Loucy (cell line): ENCODE results near the gene RABAC1.

Experiments used
- H2AFZ ChIP-seq: fragments of 200-600 bp; sonication (generic); 2 replicates; pipeline ENCODE4 v1.6.0; 2016; ENCODE audit warnings: antibody characterized with exemption, mild to moderate bottlenecking, low read length, moderate library complexity
- H3F3A ChIP-seq: fragments of 200-600 bp; 2 replicates; pipeline ENCODE4 v1.6.0; 2016; ENCODE audit warnings: antibody characterized with exemption, low read depth, mild to moderate bottlenecking
- H3K27me3 ChIP-seq: fragments of 200-600 bp; sonication (generic); 2 replicates; pipeline ENCODE4 v1.6.1; 2014; ENCODE audit warnings: low read length, mild to moderate bottlenecking; ENCODE audit not compliant: insufficient read depth, poor library complexity, severe bottlenecking
- H3K36me3 ChIP-seq: fragments of 200-600 bp; sonication (generic); 2 replicates; pipeline ENCODE4 v1.6.1; 2016; ENCODE audit warnings: low read length; ENCODE audit not compliant: insufficient read depth
- H3K4me1 ChIP-seq: fragments of 200-600 bp; sonication (generic); 2 replicates; pipeline ENCODE4 v1.5.1; 2014; ENCODE audit warnings: low read length, mild to moderate bottlenecking; ENCODE audit not compliant: insufficient read depth, poor library complexity, severe bottlenecking
- H3K4me2 ChIP-seq: fragments of 200-600 bp; sonication (generic); 2 replicates; pipeline ENCODE4 v1.6.0; 2014; ENCODE audit warnings: antibody characterized with exemption, low read length, low read depth, mild to moderate bottlenecking; ENCODE audit not compliant: poor library complexity, severe bottlenecking
- H3K4me3 ChIP-seq: fragments of 200-600 bp; sonication (generic); 2 replicates; pipeline ENCODE4 v1.5.1; 2014; ENCODE audit warnings: low read length, mild to moderate bottlenecking, mixed read lengths; ENCODE audit not compliant: poor library complexity, severe bottlenecking
- H3K79me2 ChIP-seq: fragments of 200-600 bp; sonication (generic); 2 replicates; pipeline ENCODE4 v1.6.1; 2014; ENCODE audit warnings: low read length; ENCODE audit not compliant: insufficient read depth
- H3K9ac ChIP-seq: fragments of 200-600 bp; sonication (generic); 2 replicates; pipeline ENCODE4 v1.6.0; 2014; ENCODE audit warnings: mild to moderate bottlenecking, low read depth, low read length, moderate library complexity; ENCODE audit not compliant: poor library complexity, severe bottlenecking
- H3K9me2 ChIP-seq: fragments of 200-600 bp; sonication (generic); replicated peaks from 2 replicates; pipeline ENCODE4 v1.6.1; 2016; ENCODE audit warnings: low read depth, low read length, mixed read lengths
- H3K9me3 ChIP-seq: fragments of 200-600 bp; sonication (generic); 2 replicates; pipeline ENCODE4 v1.6.1; 2014; ENCODE audit warnings: mild to moderate bottlenecking, antibody characterized with exemption, low read length, low read depth; ENCODE audit not compliant: insufficient read depth
- H4K20me1 ChIP-seq: fragments of 200-600 bp; sonication (generic); 2 replicates; pipeline ENCODE4 v1.6.0; 2014; ENCODE audit warnings: antibody characterized with exemption, low read length, mild to moderate bottlenecking; ENCODE audit not compliant: insufficient read depth, poor library complexity, severe bottlenecking
- EZH2phosphoT487 ChIP-seq: fragments of 200-600 bp; IDR thresholded peaks from 2 replicates; pipeline ENCODE4 v1.6.1; 2018; ENCODE audit warnings: antibody characterized with exemption, mild to moderate bottlenecking, moderate library complexity, borderline replicate concordance
- TF ChIP-seq, protein P1 (sequence below): fragments of 200-600 bp; sonication (generic); conservative IDR thresholded peaks from 2 replicates; pipeline ENCODE4 v1.5.1; 2014; ENCODE audit warnings: mild to moderate bottlenecking, antibody characterized with exemption, low read length

RABAC1 gene

GRCh38 chr19:41928221-41928683, 30.9 kb downstream of the RABAC1 start, which contains the start of gene ERFL:
Gene ERFL, minus strand, starts transcription at chr19:41928449. Its CDS starts 15,530 bp downstream, at chr19:41912919.
- Histone ChIP-seq H3K27me3 (no peaks in the 10 kb centered on the region), H3K4me1 (peaks cover 12% of the 10 kb centered on the region), H3K79me2 (peaks cover 10% of the 10 kb centered on the region; the same call in 1 of the 2 replicates), H3F3A (no peaks in the 10 kb centered on the region), H3K9me3 (no peaks in the 10 kb centered on the region), H3K4me2 (peak within 1 kb of the TSS; percentile 97), H3K9ac (peak within 1 kb of the TSS; percentile 88), H3K9me2 (no peaks in the 10 kb centered on the region), H2AFZ (peak within 1 kb of the TSS; percentile 94), H4K20me1 (no peaks in the 10 kb centered on the region), H3K36me3 (no peaks in the 10 kb centered on the region), H3K4me3 (peak within 1 kb of the TSS; percentile 98)
- TF ChIP-seq, protein P1, sequence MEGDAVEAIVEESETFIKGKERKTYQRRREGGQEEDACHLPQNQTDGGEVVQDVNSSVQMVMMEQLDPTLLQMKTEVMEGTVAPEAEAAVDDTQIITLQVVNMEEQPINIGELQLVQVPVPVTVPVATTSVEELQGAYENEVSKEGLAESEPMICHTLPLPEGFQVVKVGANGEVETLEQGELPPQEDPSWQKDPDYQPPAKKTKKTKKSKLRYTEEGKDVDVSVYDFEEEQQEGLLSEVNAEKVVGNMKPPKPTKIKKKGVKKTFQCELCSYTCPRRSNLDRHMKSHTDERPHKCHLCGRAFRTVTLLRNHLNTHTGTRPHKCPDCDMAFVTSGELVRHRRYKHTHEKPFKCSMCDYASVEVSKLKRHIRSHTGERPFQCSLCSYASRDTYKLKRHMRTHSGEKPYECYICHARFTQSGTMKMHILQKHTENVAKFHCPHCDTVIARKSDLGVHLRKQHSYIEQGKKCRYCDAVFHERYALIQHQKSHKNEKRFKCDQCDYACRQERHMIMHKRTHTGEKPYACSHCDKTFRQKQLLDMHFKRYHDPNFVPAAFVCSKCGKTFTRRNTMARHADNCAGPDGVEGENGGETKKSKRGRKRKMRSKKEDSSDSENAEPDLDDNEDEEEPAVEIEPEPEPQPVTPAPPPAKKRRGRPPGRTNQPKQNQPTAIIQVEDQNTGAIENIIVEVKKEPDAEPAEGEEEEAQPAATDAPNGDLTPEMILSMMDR = no peak; the same call in 1 of the 2 replicates
- no peak for TF ChIP-seq EZH2phosphoT487

DNA sequence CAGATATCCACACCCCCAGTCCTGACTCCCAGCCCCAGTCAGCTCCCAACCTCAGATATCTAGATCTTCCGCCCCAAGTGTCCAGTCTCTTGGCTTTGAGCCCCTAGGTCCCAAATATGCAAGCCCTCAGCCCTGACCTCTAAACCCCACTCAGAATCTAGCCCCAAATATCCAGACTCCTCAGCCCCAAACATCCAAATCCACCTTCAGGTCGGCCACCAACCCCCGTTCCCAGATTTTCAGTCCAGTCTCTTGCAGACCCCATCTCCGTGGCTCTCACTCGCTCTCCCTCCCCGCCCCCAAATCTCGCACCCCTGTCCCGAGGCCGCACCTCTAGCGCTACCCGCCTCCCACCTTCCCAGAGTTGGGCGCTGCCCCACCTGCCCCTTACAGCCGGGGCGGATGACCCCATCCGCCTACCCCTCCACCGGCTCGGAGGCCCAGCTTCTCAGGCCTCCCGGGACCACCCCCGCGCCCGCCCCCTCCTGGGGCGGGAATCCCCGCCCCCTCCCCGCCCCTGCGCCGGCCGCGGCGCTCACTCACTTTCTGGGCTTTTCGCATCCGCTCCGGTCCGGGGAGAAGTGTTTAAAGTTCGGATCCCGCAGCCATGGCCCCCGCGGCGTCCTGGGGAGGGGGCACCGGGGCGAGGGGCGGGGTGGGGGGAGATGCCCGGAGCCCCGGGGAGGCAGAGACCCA, 31.5 kb downstream of the RABAC1 start:
- Histone ChIP-seq H4K20me1 (no peaks in the 10 kb centered on the region), H3K36me3 (no peaks in the 10 kb centered on the region), H3K4me2 (peak overlapping the region; percentile 97), H3K9me2 (no peaks in the 10 kb centered on the region), H3F3A (no peaks in the 10 kb centered on the region), H3K79me2 (peaks cover 10% of the 10 kb centered on the region; the same call in 1 of the 2 replicates), H3K9ac (peak overlapping the region; percentile 88), H3K9me3 (no peaks in the 10 kb centered on the region), H3K4me1 (peaks cover 12% of the 10 kb centered on the region), H2AFZ (peak overlapping the region; percentile 87), H3K4me3 (peak overlapping the region; percentile 98), H3K27me3 (no peaks in the 10 kb centered on the region)
- no peak for TF ChIP-seq EZH2phosphoT487
- TF ChIP-seq, protein P1 = no peak

- H4K20me1 ChIP-seq = no peaks in the 10 kb centered on the region
- H3K9me3 ChIP-seq = no peaks in the 10 kb centered on the region
- H3K4me3 ChIP-seq = peak overlapping the region; percentile 98
- H3K27me3 ChIP-seq = no peaks in the 10 kb centered on the region
- H3F3A ChIP-seq = no peaks in the 10 kb centered on the region
- peak overlapping the region; percentile 38 for H3K9ac ChIP-seq
- peak overlapping the region; percentile 97 for H3K4me2 ChIP-seq
- H3K79me2 ChIP-seq = peaks cover 10% of the 10 kb centered on the region; the same call in 1 of the 2 replicates
- peaks cover 12% of the 10 kb centered on the region for H3K4me1 ChIP-seq
- no peak overlapping the region for H2AFZ ChIP-seq
- TF ChIP-seq, protein P1 = no peak
- TF ChIP-seq EZH2phosphoT487 = no peak
- H3K9me2 ChIP-seq = no peaks in the 10 kb centered on the region
- H3K36me3 ChIP-seq = no peaks in the 10 kb centered on the region
Observed at GRCh38 chr19:41926763-41927496, 32.2 kb downstream of the RABAC1 start.
